ENCODE measurements around the gene PGA5.
"Not testable (repeated sequence)": the region's sequence is repeated elsewhere in the genome, so short reads cannot be mapped to it uniquely, and the experiment has no call there.

PGA5 gene

GRCh38 chr11:61237130-61237529, 3.8 kb upstream of the PGA5 start:
- H3K27me3 ChIP-seq (ENCODE audit: insufficient read depth, low read length, poor library complexity); H3K9ac ChIP-seq (ENCODE audit: low read depth, low read length); H4K20me1 ChIP-seq (ENCODE audit: insufficient read depth, low read length); H3K9me3 ChIP-seq (ENCODE audit: insufficient read depth, low read length, severe bottlenecking); H3K36me3 ChIP-seq (ENCODE audit: insufficient read depth, low read length); H2AFZ ChIP-seq (ENCODE audit: low read depth, low read length); H3K4me3 ChIP-seq (ENCODE audit: low read depth in 1 of 2, low read length in 2 of 2); H3K4me2 ChIP-seq (ENCODE audit: insufficient read depth, low read length); DNase-seq; H3K79me2 ChIP-seq (ENCODE audit: insufficient read depth, low read length); H3K27ac ChIP-seq (ENCODE audit: low read length); H3K4me1 ChIP-seq (ENCODE audit: insufficient read depth, low read length); ATAC-seq (ENCODE audit: insufficient read depth, low read depth): not testable (repeated sequence)

- H3K4me2 ChIP-seq (ENCODE audit: insufficient read depth, low read length); H3K79me2 ChIP-seq (ENCODE audit: insufficient read depth, low read length); H4K20me1 ChIP-seq (ENCODE audit: insufficient read depth, low read length); H3K9me3 ChIP-seq (ENCODE audit: insufficient read depth, low read length, severe bottlenecking); H3K9ac ChIP-seq (ENCODE audit: low read depth, low read length); H3K4me1 ChIP-seq (ENCODE audit: insufficient read depth, low read length); H2AFZ ChIP-seq (ENCODE audit: low read depth, low read length); H3K36me3 ChIP-seq (ENCODE audit: insufficient read depth, low read length); H3K27me3 ChIP-seq (ENCODE audit: insufficient read depth, low read length, poor library complexity); H3K27ac ChIP-seq (ENCODE audit: low read length); H3K4me3 ChIP-seq (ENCODE audit: low read depth in 1 of 2, low read length in 2 of 2); ATAC-seq (ENCODE audit: insufficient read depth, low read depth); DNase-seq: not testable (repeated sequence)
Measured at GRCh38 chr11:61240288-61240687, 687 bp upstream of the PGA5 start.

- not testable (repeated sequence) for ATAC-seq (ENCODE audit: insufficient read depth, low read depth); H3K27me3 ChIP-seq (ENCODE audit: insufficient read depth, low read length, poor library complexity); H3K79me2 ChIP-seq (ENCODE audit: insufficient read depth, low read length); H3K4me2 ChIP-seq (ENCODE audit: insufficient read depth, low read length); H4K20me1 ChIP-seq (ENCODE audit: insufficient read depth, low read length); DNase-seq; H3K4me3 ChIP-seq (ENCODE audit: low read depth in 1 of 2, low read length in 2 of 2); H3K36me3 ChIP-seq (ENCODE audit: insufficient read depth, low read length); H3K27ac ChIP-seq (ENCODE audit: low read length); H2AFZ ChIP-seq (ENCODE audit: low read depth, low read length); H3K4me1 ChIP-seq (ENCODE audit: insufficient read depth, low read length); H3K9me3 ChIP-seq (ENCODE audit: insufficient read depth, low read length, severe bottlenecking); H3K9ac ChIP-seq (ENCODE audit: low read depth, low read length)
Measured at GRCh38 chr11:61241526-61241925, 551 bp downstream of the PGA5 start.

- not testable (repeated sequence) for H4K20me1 ChIP-seq (ENCODE audit: insufficient read depth, low read length); H3K4me1 ChIP-seq (ENCODE audit: insufficient read depth, low read length); H3K9ac ChIP-seq (ENCODE audit: low read depth, low read length); H3K4me3 ChIP-seq (ENCODE audit: low read depth in 1 of 2, low read length in 2 of 2); H3K36me3 ChIP-seq (ENCODE audit: insufficient read depth, low read length); H3K27me3 ChIP-seq (ENCODE audit: insufficient read depth, low read length, poor library complexity); H3K4me2 ChIP-seq (ENCODE audit: insufficient read depth, low read length); H3K9me3 ChIP-seq (ENCODE audit: insufficient read depth, low read length, severe bottlenecking); DNase-seq; H3K27ac ChIP-seq (ENCODE audit: low read length); H3K79me2 ChIP-seq (ENCODE audit: insufficient read depth, low read length); H2AFZ ChIP-seq (ENCODE audit: low read depth, low read length); ATAC-seq (ENCODE audit: insufficient read depth, low read depth)
Measured at GRCh38 chr11:61245284-61245964, 4.4 kb downstream of the PGA5 start.

GRCh38 chr11:61248071-61248470, 7.1 kb downstream of the PGA5 start:
- H3K27me3 ChIP-seq (ENCODE audit: insufficient read depth, low read length, poor library complexity); H3K4me2 ChIP-seq (ENCODE audit: insufficient read depth, low read length); H3K4me1 ChIP-seq (ENCODE audit: insufficient read depth, low read length); H3K79me2 ChIP-seq (ENCODE audit: insufficient read depth, low read length); H3K9ac ChIP-seq (ENCODE audit: low read depth, low read length); H3K27ac ChIP-seq (ENCODE audit: low read length); H3K4me3 ChIP-seq (ENCODE audit: low read depth in 1 of 2, low read length in 2 of 2); H4K20me1 ChIP-seq (ENCODE audit: insufficient read depth, low read length); ATAC-seq (ENCODE audit: insufficient read depth, low read depth); H2AFZ ChIP-seq (ENCODE audit: low read depth, low read length); H3K9me3 ChIP-seq (ENCODE audit: insufficient read depth, low read length, severe bottlenecking); H3K36me3 ChIP-seq (ENCODE audit: insufficient read depth, low read length); DNase-seq: not testable (repeated sequence)

GRCh38 chr11:61249201-61249600, 8.2 kb downstream of the PGA5 start:
- ATAC-seq (ENCODE audit: insufficient read depth, low read depth); DNase-seq; H2AFZ ChIP-seq (ENCODE audit: low read depth, low read length); H3K4me2 ChIP-seq (ENCODE audit: insufficient read depth, low read length); H3K9ac ChIP-seq (ENCODE audit: low read depth, low read length); H3K27me3 ChIP-seq (ENCODE audit: insufficient read depth, low read length, poor library complexity); H3K36me3 ChIP-seq (ENCODE audit: insufficient read depth, low read length); H3K9me3 ChIP-seq (ENCODE audit: insufficient read depth, low read length, severe bottlenecking); H3K79me2 ChIP-seq (ENCODE audit: insufficient read depth, low read length); H4K20me1 ChIP-seq (ENCODE audit: insufficient read depth, low read length); H3K4me3 ChIP-seq (ENCODE audit: low read depth in 1 of 2, low read length in 2 of 2); H3K4me1 ChIP-seq (ENCODE audit: insufficient read depth, low read length); H3K27ac ChIP-seq (ENCODE audit: low read length): not testable (repeated sequence)

- ATAC-seq (ENCODE audit: insufficient read depth, low read depth); H4K20me1 ChIP-seq (ENCODE audit: insufficient read depth, low read length); H3K9me3 ChIP-seq (ENCODE audit: insufficient read depth, low read length, severe bottlenecking); H3K36me3 ChIP-seq (ENCODE audit: insufficient read depth, low read length); H3K27me3 ChIP-seq (ENCODE audit: insufficient read depth, low read length, poor library complexity); H3K9ac ChIP-seq (ENCODE audit: low read depth, low read length); H2AFZ ChIP-seq (ENCODE audit: low read depth, low read length); H3K27ac ChIP-seq (ENCODE audit: low read length); DNase-seq; H3K4me1 ChIP-seq (ENCODE audit: insufficient read depth, low read length); H3K4me2 ChIP-seq (ENCODE audit: insufficient read depth, low read length); H3K79me2 ChIP-seq (ENCODE audit: insufficient read depth, low read length); H3K4me3 ChIP-seq (ENCODE audit: low read depth in 1 of 2, low read length in 2 of 2): not testable (repeated sequence)
Measured at GRCh38 chr11:61250796-61251765, 10.1 kb downstream of the PGA5 start.

- not testable (repeated sequence) for H3K4me1 ChIP-seq (ENCODE audit: insufficient read depth, low read length); DNase-seq; ATAC-seq (ENCODE audit: insufficient read depth, low read depth); H3K9me3 ChIP-seq (ENCODE audit: insufficient read depth, low read length, severe bottlenecking); H2AFZ ChIP-seq (ENCODE audit: low read depth, low read length); H3K9ac ChIP-seq (ENCODE audit: low read depth, low read length); H3K79me2 ChIP-seq (ENCODE audit: insufficient read depth, low read length); H4K20me1 ChIP-seq (ENCODE audit: insufficient read depth, low read length); H3K36me3 ChIP-seq (ENCODE audit: insufficient read depth, low read length); H3K4me2 ChIP-seq (ENCODE audit: insufficient read depth, low read length); H3K4me3 ChIP-seq (ENCODE audit: low read depth in 1 of 2, low read length in 2 of 2); H3K27me3 ChIP-seq (ENCODE audit: insufficient read depth, low read length, poor library complexity); H3K27ac ChIP-seq (ENCODE audit: low read length)
Measured at GRCh38 chr11:61252332-61252731, 11.4 kb downstream of the PGA5 start.

Measured in DND-41 (cell line).